Measurements from ENCODE around the gene SYF2.
A peak's percentile ranks its signal among the peaks of the same experiment; 100 is the strongest.
"Not testable (repeated sequence)": the region's sequence is repeated elsewhere in the genome, so short reads cannot be mapped to it uniquely, and the experiment has no call there.

SYF2 gene

DNA sequence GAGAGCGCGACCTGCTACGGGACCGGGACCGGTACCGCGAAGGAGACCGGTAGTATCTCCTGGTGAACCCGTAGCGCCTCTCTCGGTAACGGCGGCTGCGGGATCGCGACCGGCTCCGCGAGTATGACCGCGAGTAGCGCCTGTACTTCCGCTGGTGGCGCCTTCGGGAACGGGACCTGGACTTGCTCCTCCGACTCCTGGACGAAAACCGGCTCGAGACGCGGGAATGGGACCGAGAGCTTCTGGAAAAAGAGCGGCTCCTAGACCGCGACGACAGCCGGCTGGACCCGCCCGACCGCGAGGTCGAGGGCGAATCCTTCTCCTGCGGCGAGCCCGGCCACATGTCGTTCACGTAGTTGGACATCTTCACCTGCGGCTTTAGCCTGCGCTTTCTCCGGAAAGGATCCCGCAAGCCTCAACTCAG, 14.3 kb upstream of the SYF2 start:
- TF ChIP-seq, protein P1, sequence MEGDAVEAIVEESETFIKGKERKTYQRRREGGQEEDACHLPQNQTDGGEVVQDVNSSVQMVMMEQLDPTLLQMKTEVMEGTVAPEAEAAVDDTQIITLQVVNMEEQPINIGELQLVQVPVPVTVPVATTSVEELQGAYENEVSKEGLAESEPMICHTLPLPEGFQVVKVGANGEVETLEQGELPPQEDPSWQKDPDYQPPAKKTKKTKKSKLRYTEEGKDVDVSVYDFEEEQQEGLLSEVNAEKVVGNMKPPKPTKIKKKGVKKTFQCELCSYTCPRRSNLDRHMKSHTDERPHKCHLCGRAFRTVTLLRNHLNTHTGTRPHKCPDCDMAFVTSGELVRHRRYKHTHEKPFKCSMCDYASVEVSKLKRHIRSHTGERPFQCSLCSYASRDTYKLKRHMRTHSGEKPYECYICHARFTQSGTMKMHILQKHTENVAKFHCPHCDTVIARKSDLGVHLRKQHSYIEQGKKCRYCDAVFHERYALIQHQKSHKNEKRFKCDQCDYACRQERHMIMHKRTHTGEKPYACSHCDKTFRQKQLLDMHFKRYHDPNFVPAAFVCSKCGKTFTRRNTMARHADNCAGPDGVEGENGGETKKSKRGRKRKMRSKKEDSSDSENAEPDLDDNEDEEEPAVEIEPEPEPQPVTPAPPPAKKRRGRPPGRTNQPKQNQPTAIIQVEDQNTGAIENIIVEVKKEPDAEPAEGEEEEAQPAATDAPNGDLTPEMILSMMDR (IDR thresholded peaks at IDR 0.05; ENCODE audit: low read depth, low read length) = no peak
- peak overlapping the region; percentile 100 for H3K4me3 ChIP-seq (ENCODE audit: low read depth, low read length)
- DNase-seq (ENCODE audit: low read depth, low spot score) = no peak
- in situ Hi-C loops (cut with HindIII; ENCODE audit: low sequenced_read_pairs) = no loop called here

DNA sequence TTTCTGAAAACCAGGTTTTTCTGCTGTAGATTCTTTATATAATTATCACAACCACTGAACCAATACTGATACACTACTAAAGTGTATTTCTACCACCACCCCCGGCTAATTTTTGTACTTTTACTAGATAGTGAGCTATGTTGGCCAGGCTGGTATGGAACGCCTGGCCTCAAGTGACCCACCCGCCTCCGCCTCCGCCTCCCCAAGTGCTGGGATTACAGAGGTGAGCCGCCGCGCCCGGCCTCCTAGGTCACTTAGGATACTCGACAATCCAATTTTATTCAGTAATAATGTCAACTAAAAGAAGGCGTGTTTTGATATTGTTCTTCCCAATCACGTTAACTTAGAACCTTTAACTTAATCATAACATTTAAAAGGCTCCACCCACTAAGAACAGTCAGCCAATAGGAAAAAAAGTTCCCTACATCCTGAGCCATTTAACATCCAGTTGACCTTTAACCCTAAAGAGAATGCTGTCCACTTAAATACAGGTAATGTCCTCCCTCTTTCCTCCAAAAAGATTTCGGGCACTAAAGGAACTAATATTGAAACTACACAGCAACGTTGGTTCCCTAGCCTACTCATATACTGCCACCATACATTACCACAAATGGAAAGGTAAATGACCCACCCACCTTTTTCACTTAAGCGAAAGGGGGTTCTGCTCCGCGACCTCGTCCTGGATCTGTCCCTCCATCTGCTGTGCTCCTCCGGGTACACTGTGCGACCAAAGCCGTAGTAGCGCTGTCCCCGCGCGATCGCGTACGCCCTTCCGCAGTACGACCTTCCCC, 13.7 kb upstream of the SYF2 start:
- in situ Hi-C loops (cut with HindIII; ENCODE audit: low sequenced_read_pairs) = no loop called here
- peak; percentile 20 for DNase-seq (ENCODE audit: low read depth, low spot score)
- TF ChIP-seq, protein P1 (IDR thresholded peaks at IDR 0.05; ENCODE audit: low read depth, low read length) = no peak

DNA sequence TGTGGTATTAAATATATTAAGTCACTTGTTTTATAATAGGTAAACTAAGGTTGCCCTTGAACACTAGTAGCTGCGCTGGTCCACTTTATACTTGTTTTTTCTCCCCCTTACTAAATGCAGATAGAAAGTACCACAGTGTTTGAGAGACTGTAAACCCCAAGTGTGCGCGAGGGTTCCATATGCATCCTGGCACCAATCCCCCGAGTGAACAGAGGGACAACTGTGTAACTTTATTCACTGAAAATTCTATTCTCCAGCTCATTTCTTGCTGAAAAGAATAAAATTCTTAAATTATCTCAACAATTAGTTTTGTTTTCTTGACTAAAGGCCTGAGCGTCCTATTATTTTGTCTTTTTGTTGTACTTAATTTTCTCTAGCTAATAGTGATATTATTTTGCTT, 13.1 kb upstream of the SYF2 start:
- in situ Hi-C loops (cut with HindIII; ENCODE audit: low sequenced_read_pairs) = no loop called here
- TF ChIP-seq, protein P1 (IDR thresholded peaks at IDR 0.05; ENCODE audit: low read depth, low read length) = no peak
- no peak for DNase-seq (ENCODE audit: low read depth, low spot score)
- H3K4me3 ChIP-seq (ENCODE audit: low read depth, low read length) = peak overlapping the region; percentile 100

More for the DNA sequence above, 13.7 kb upstream of the SYF2 start:
- H3K4me3 ChIP-seq (ENCODE audit: low read depth, low read length) = peak overlapping the region; percentile 100

DNA sequence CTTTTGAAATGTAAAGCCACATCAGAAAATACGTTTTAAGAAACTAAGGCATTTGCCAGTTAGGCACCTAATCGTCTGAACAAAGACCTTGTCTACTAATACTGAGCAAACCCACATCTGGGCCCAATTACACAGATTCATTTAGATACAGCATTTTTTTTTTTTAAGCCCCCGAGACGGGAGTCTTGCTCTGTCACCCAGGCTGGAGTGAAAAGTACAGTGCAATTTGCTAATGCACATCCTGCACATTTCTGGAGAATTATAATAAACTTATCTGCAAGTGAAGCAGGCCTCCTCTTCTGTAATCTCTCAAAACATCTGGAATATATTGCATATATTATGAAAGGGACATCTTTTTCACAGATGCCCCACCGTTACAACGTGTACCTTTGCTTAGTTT, 11.6 kb upstream of the SYF2 start:
- DNase-seq (ENCODE audit: low read depth, low spot score) = no peak
- no peak overlapping the region for H3K4me3 ChIP-seq (ENCODE audit: low read depth, low read length)
- TF ChIP-seq, protein P1 (IDR thresholded peaks at IDR 0.05; ENCODE audit: low read depth, low read length) = no peak
- in situ Hi-C loops (cut with HindIII; ENCODE audit: low sequenced_read_pairs) = no loop called here

DNA sequence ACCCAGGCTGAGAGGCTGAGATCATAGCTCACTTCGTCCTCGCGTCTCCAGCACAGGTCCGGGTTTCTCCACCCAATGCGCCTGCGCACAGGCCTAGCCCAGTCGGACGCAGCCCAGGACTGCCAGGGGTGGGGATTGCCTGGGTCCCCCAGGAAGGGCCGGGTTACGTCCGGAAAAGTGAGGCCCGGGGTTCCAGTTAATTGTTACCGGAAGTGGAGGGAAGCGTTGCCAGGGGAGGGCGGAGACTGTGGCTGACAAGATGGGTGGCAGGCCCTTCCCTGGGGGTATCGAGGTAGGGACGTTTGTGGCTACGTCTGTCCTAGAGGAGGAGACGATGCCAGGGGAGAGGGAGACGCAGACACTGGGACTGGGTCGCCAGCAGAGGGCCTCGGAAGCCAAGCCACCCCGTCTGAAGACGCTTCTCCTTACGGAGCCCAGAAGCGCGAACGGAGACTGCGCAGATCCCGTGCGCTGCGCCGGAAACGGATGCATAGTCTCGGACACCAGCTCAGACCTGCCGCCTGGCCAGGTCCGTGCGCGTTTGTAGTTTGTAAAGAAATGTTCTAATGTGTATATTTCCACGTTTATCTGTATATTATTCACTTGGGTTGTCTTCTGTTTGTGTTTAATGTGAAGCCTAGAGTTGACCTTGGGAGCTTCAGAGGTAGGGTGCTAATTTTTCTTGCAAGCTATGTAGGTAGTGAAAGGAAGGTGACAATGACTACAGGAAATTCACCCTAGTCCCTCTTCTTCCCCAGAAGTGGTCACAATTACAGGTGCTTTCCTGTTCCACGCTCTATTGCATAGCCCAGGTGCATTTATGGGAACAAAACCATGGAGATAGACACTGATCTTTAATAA, 7.6 kb upstream of the SYF2 start:
- in situ Hi-C loops (cut with HindIII; ENCODE audit: low sequenced_read_pairs) = no loop called here
- peak overlapping the region; percentile 44 for H3K4me3 ChIP-seq (ENCODE audit: low read depth, low read length)
- peak; percentile 91 for DNase-seq (ENCODE audit: low read depth, low spot score)
- TF ChIP-seq, protein P1 (IDR thresholded peaks at IDR 0.05; ENCODE audit: low read depth, low read length) = peak; percentile 64

DNA sequence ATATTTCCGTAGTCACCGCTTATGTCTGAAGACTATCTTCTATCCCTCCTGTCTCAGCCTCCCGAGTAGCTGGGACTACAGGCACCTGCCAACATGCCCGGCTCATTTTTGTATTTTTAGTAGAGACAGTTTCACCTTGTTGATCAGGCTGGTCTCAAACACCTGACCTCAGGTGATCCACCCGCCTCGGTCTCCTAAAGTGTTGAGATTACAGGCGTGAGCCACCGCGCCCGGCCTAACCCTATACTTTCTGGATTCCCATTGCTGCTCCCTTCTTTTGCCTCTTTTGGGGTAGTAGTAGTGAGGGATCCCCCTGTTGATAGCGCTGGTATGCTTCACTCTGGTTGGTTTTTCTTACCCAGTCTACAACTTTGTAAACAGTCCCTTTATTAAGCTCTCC, 5.7 kb upstream of the SYF2 start:
- TF ChIP-seq, protein P1 (IDR thresholded peaks at IDR 0.05; ENCODE audit: low read depth, low read length) = no peak
- DNase-seq (ENCODE audit: low read depth, low spot score) = no peak
- in situ Hi-C loops (cut with HindIII; ENCODE audit: low sequenced_read_pairs) = no loop called here
- no peak overlapping the region for H3K4me3 ChIP-seq (ENCODE audit: low read depth, low read length)

DNA sequence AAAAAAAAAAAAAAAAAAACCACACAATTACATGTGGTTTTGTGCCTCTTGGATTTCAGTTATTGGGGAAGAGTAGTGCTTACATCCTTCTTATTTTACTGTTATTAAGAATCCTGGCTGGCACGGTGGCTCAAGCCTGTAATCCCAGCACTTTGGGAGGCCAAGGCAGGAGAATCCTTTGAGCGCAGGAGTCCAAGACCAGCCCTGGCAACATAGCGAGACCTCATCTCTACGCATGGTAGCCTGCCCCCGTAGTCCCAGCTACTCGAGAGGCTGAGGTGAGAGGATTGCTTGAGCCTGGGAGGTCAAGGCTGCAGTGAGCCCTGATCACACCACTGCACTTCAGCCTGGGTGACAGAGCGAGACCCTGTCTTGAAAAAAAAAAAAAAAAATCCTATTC, 4.0 kb upstream of the SYF2 start:
- in situ Hi-C loops (cut with HindIII; ENCODE audit: low sequenced_read_pairs); DNase-seq (ENCODE audit: low read depth, low spot score); H3K4me3 ChIP-seq (ENCODE audit: low read depth, low read length): not testable (repeated sequence)

DNA sequence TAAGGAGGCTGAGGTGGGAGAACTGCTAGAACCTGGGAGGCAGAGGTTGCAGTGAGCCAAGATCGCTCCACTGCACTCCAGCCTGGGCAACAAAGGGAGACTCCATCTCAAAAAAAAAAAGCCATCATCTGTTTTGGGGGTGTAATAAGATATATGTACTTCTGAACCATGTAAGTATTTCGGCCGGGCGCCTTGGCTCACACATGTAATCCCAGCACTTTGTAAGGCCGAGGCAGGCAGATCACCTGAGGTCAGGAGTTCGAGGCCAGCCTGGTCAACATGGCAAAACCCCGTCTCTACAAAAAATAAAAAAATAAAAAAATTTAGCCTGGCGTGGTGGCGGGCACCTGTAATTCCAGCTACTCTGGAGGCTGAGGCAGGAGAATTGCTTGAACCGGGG, 3.1 kb upstream of the SYF2 start:
- H3K4me3 ChIP-seq (ENCODE audit: low read depth, low read length); DNase-seq (ENCODE audit: low read depth, low spot score); in situ Hi-C loops (cut with HindIII; ENCODE audit: low sequenced_read_pairs): not testable (repeated sequence)

Data from astrocyte of the spinal cord (primary cell).